GM19372 (cell line): ENCODE data around the gene CACNB4.
"Not testable (repeated sequence)": the region's sequence is repeated elsewhere in the genome, so short reads cannot be mapped to it uniquely, and the experiment has no call there.

ENCODE experiments used
- ATAC-seq: cut with Tn5 transposase; IDR thresholded peaks from one replicate; pipeline ENCODE4 v1.9.1; 2021; ENCODE audit warnings: mild to moderate bottlenecking, low read depth, moderate library complexity; ENCODE audit not compliant: unreplicated experiment

Gene CACNB4

GRCh38 chr2:151802315-151802714 is 296.5 kb downstream of the CACNB4 start:
- no peak for ATAC-seq

- no peak for ATAC-seq
These were observed 299.0 kb downstream of the CACNB4 start for GRCh38 chr2:151799886-151800292.

GRCh38 chr2:151796774-151797173 is 302.1 kb downstream of the CACNB4 start:
- ATAC-seq: no peak

- ATAC-seq: no peak
These were observed 303.1 kb downstream of the CACNB4 start for GRCh38 chr2:151795646-151796240.

GRCh38 chr2:151794422-151794821 is 304.4 kb downstream of the CACNB4 start:
- not testable (repeated sequence) for ATAC-seq

- no peak for ATAC-seq
These were observed 305.7 kb downstream of the CACNB4 start for GRCh38 chr2:151793123-151793522.

GRCh38 chr2:151792589-151792988 is 306.3 kb downstream of the CACNB4 start:
- ATAC-seq: no peak

- ATAC-seq: no peak
These were observed 307.3 kb downstream of the CACNB4 start for GRCh38 chr2:151791545-151791944.

- ATAC-seq: no peak
These were observed 308.2 kb downstream of the CACNB4 start for GRCh38 chr2:151790689-151791088.

GRCh38 chr2:151789055-151789834 is 309.6 kb downstream of the CACNB4 start:
- no peak for ATAC-seq

GRCh38 chr2:151786483-151786882 is 312.4 kb downstream of the CACNB4 start:
- no peak for ATAC-seq

GRCh38 chr2:151786077-151786476 is 312.8 kb downstream of the CACNB4 start:
- ATAC-seq: no peak

- ATAC-seq: no peak
These were observed 315.7 kb downstream of the CACNB4 start for GRCh38 chr2:151783133-151783520.
